ENCODE results near the gene GAK.

Gene GAK

GRCh38 chr4:867526-868250, 64.4 kb downstream of the GAK start:
- DNase-seq: no peak

DNA sequence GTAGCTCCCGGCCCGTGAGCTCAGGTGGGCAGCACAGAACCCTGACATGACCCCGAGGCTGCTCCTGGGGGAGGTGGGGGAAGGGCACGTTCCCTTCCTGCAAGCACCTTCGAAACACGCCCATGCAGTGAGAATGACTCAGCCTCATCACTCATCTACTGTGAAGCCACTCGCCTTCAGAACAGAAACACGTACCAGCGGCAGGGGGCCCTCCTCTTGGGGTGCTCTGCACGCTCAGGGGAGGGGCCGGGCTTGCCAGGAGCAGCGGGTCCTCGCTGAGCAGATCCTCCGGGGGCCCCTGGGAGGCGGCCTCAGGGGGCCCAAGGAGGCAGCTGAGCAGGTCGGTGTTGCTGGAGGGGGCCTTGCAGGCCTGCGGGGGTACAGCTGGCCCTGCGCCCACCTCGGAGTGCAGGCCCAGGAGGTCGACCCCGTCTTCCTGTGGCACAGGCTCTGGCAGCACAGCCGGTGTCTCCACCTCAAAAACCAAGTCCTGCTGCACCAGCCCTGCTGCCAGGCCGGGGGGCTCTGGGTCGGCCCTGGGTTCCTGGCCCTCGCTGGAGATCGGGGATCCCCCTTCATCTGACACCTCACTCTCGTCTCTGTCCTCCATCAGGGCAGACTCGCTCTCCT, 65.2 kb downstream of the GAK start:
- DNase-seq: no peak

DNA sequence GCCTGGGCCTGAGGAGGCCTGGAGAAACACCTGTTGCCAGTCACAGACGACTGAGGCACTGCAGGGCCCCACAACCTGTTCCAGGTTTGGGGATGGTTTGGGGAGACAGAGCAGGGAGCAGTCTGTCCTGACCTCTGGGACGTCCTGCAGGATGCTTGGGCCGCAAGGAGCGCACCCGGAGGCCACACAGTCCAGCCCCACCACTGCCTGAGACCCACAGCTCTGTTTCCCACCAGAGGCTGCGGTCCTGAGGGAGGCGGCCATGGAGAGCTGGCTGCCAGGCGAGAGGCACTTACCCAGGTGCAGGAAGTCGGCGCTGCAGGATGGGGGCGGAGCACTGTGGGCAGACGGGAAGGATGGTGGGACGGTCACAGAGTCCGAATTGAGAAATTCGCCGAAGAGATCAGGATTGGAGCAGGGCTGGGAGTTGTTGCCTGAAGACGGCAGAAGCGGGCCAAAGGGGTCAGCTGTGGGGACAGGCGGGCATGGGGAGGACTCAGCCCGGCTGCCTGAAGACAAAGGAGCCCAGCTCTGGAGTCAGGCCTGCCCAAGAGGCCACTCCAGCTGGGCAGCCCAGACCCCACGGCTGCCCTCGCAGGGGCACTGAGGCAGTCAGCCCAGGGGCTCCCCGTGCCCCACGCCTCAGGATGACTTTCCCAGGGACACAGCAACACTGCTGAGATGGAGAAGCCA, 65.9 kb downstream of the GAK start:
- DNase-seq: no peak

DNA sequence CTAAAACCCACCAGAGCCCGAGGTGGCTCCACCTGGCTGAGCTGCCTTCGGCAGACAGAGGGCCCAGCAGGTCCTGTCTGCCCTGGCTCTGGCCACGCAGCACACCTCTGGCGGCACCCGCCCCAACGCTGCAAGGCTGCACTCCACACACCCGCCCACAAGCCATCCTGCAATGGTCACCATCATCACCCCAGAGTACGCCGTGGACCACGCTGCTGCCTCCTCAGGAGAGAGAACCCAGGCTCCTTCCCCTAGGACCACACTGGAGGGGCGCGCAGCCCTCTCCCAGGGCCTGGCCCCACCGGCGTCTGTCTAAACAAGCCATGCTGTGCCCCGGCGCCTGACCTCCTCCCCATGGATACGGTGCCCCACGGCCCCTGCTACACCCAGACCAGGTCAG, 66.5 kb downstream of the GAK start:
- no peak for DNase-seq

DNA sequence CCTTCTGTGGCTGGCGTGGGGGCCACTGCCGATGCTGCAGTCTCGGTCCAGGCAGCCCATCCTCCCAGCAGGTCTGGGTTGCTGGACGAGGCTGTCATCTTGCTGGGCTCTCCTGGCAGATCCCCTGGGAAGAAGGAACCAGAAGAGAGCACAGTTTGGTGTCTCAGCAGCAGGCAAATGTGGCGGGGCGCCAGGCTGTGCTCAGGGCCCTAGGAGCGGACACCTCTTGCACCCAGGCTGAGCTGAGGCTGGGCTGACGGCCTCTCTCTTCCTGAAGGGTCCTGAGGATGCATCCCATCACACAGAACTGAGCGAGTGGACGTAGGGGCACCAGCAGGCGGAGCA, 67.0 kb downstream of the GAK start:
- DNase-seq: no peak

DNA sequence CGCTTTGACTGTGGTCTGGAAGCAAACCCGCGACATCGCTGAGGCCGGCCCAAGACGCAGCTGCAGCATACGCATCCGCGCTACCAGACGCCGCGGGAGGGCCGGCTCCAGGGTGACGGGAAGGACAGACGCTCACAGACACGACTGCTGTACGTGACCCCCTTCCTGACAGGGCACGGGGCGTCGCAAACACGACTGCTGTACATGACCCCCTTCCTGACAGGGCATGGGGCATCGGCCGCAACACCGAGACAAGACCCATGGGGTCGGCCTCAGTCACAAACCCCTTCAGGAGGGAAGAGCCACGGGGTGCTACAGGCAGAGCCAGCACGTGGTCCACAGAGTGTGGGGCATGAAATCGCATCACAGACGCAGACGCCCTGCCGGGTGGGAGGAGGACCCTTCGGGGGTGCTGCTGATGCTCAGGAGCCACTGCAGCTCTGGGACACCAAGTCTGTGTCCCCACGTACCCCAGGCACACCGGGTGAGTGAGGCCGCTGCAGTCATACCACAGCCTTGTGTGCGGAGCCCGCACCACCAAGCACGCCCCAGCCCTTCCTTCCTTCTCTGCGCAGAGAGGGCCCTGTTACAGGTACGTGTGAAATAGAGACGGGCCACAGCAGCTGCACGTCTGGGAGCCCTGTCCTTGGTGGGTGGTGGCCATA, 67.5 kb downstream of the GAK start:
- DNase-seq: no peak

GRCh38 chr4:860561-860960, 71.6 kb downstream of the GAK start:
- DNase-seq: no peak

- DNase-seq: no peak
Measured at GRCh38 chr4:859496-859895, 72.6 kb downstream of the GAK start.

DNA sequence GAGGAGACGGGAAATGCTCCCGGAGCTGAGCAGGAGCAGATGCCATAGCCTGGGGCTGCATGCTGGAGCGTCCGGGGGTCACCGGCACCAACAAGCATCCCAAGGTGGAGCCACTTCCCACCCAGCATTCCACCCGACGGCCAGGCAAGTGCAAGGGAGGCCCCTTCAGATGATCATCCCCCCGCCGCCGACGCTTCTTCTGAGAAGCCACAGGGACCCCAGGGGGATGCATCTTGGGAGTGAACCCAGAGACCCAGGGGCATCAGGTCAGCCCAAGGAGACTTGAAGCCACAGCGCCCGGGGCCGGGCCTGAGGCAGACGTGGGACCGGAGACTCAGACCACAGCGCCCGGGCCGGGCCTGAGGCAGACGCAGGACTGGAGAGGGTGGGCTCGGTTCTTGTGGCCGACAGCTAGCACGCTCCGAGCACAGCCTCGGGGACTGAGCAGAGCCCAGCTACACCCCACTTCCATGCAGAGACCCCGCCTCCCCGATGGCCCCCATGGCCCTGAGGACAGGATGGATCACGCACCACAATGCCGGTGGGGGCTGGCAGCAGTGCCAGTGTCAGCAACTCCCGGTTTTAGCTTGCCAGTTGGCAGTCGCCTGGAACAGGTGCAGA, 73.2 kb downstream of the GAK start:
- DNase-seq: no peak

GRCh38 chr4:858041-858481, 74.1 kb downstream of the GAK start:
- no peak for DNase-seq

GRCh38 chr4:857461-857860, 74.7 kb downstream of the GAK start:
- no peak for DNase-seq

DNA sequence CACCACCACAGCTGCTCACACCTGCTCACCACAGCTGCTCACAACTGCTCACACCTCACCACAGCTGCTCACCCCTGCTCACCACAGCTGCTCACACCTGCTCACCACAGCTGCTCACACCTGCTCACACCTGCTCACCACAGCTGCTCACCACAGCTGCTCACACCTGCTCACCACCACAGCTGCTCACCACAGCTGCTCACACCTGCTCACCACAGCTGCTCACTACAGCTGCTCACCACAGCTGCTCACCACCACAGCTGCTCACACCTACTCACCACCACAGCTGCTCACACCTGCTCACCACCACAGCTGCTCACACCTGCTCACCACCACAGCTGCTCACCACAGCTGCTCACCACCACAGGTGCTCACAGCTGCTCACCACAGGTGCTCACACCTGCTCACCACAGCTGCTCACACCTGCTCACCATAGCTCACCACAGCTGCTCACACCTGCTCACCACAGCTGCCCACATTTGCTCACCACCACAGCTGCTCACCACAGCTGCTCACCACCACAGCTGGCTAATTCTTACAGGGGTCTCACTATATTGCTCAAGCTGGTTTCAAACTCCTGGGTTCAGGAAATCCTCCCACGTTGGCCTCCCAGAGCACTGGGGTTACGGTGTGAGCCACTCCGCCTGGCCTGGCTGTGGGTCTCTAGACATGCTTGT, 75.8 kb downstream of the GAK start:
- DNase-seq: peak; percentile 41

- DNase-seq: no peak
Measured at GRCh38 chr4:855880-856224, 76.3 kb downstream of the GAK start.

DNA sequence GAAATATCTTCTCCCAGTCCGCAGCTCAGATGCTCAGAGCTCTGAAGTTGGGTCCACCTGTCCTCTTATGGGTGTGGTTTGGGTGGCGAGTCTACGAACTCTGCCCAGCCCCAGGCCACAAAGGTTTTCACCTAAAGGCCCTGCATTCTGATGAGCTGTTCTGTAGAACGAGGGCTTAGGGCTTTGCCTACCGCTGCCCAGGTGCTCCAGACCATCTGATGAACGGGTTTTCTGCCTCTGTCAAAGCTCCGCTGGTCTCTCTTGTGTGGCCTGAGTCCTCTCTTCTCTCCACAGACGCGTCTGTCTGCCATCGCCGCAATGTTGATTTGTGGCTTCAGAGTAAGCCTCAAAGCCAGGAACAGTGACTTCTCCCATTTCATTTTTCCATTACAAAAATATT, 77.8 kb downstream of the GAK start:
- DNase-seq: no peak

- no peak for DNase-seq
Measured at GRCh38 chr4:853416-853781, 78.7 kb downstream of the GAK start.

DNA sequence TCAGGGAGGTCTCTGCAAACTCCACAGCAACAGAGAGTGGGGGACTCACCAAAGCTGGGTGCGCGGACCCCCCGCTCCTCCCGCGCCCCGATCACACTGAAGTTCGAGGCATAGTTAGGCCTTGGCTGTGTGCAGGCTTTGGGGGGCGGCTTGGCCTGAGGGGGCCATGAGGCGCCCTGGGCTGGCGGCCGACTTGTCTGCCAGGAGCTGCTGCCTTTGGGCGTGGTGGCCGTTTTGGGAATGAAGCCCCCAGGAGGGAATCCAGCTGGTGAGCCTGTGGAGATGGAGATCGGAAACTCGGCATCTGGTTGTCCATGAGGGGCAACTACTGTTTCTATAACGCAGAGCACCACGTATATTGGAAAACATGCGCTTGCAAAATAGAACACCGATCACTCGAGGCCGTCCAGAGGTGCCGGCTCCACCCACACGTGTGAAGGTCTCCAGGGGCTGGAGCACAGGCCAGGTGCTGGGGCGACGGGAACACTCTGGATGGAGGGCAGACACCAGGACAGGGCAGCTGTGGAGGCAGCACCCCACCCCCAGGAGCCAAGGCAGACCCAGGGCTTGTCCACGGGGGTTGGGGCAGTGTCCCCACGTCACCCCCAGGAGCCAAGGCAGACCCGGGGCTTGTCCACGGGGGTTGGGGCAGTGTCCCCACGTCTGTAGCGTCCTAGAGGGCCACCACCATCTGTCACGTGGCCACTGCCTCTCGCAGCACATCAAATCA, 80.2 kb downstream of the GAK start:
- DNase-seq: no peak

GRCh38 chr4:850323-850945, 81.7 kb downstream of the GAK start:
- no peak for DNase-seq

DNA sequence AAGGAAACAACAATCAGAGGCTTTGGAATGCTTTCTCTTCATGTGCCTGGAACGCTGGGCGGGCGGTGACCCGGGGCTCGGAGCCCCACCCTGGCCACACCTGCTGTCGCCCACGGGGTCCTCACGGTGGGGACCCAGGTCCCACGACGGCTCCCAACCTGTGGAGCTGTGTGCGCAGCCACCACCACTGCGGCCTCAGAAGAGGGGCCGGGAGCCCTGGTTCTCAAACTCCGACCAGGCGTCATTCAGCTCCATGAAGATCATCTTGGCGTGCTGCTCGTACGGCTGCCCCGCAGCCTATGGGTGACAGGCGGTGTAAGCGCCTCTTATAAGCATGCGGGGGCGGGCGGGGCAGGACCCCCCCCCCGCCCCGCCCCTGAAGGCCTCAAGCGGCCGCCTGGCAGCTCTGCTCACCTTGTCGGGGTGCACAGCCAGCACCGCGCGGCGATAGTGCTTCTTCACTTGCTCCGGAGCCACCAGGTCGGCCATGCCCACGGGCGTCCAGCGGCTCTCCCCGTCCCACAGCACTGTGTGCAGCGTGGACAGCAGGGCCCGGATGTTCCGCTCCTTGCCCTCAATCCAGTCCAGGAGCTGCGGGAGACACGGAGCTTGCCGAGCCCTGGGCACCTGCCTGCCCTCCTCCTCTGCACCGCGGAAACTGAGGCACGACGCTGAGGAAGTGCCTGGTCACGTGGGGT, 82.5 kb downstream of the GAK start:
- DNase-seq: no peak

DNA sequence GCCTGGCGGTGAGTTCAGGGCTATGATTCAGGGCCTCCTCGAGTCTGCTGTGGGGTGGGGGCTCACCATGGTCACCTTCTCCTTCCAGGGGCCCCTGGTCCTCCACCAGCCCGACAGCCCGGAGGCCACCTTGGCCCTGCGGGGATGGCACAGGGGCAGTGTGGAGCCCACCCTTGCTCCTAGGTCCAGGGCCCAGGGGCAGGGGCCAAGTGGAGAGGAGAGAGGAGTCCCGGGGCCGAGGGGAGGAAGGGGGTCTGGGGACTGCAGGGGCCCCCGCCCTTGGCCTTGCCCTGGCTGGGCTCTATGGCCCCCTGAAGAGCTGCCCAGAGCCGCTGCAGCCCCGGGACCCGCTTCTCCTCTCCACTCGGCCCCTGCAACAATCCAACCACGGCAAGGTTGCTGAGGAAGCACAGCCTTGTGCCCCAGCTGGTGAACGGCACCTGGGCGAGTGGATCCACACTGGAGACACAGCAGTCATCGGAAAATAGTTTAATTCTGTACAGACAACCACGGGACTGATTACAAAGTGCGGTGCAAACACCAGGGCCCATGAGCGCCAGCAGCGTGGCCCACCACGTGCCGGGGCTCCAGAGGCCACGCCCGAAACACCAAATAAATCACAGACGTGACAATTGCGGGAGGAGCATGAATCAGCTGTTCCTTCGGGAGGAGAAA, 83.2 kb downstream of the GAK start:
- DNase-seq: no peak

DNA sequence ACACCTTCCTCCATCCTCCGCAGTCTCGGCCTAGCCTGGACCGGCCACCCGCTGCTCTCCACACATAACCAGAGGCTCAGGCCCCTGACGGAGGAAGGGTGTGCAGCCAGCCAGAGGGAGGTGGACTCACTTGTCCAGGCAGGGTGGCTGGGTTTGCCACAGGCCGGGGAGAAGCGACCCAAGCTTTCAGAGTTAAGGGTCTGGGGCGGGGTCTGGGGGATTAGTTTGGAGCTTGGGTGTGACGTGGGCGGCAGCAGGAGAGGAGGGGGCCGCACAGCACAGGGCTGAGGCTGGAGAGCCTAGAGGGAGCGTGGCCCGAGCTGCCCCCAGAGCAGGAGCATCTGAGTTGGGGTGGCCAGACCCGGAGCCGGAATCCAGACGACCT, 83.8 kb downstream of the GAK start:
- DNase-seq: no peak

- no peak for DNase-seq
Measured at GRCh38 chr4:845836-846251, 86.3 kb downstream of the GAK start.

Measured in CD4-positive, alpha-beta T cell treated with Interleukin-21 for 1 hour (primary cell).